HepG2 (cell line): ENCODE results near the gene IGDCC3. TPM values are rescaled to one million over a fixed set of nuclear protein-coding genes. Genes with fewer than 3 reads are reported as not detected.
A peak's percentile ranks its signal among the peaks of the same experiment; 100 is the strongest.

Experiments used
- GABPB1 ChIP-seq: IDR thresholded peaks from 2 replicates; pipeline ENCODE4 v1.6.1; 2016; ENCODE audit warnings: mild to moderate bottlenecking, missing genetic modification reagents, moderate library complexity, missing compliant biosample characterization
- KAT8 ChIP-seq: IDR thresholded peaks from 2 replicates; pipeline ENCODE4 v1.6.1; 2016; ENCODE audit warnings: missing genetic modification reagents, missing compliant biosample characterization
- MAFF ChIP-seq: IDR thresholded peaks from 2 replicates; pipeline ENCODE4 v1.6.1; 2011; ENCODE audit warnings: low read depth, low read length, improper control_type of control experiment
- MTF2 ChIP-seq: sonication (generic); formaldehyde crosslinking; IDR thresholded peaks from 2 replicates; pipeline ENCODE4 v1.5.0; 2020; ENCODE audit warnings: missing genetic modification reagents, borderline replicate concordance
- NPAS2 ChIP-seq: sonication (generic); formaldehyde crosslinking; IDR thresholded peaks from 2 replicates; pipeline ENCODE4 v1.8.0; 2022; ENCODE audit warnings: mild to moderate bottlenecking, missing genetic modification reagents, borderline replicate concordance
- PBX3 ChIP-seq: sonication (generic); formaldehyde crosslinking; IDR thresholded peaks from 2 replicates; pipeline ENCODE4 v1.8.1; 2023; ENCODE audit warnings: missing genetic modification reagents, inconsistent platforms, borderline replicate concordance
- STAT5B ChIP-seq: sonication (generic); formaldehyde crosslinking; IDR thresholded peaks from 2 replicates; pipeline ENCODE4 v1.4.0; 2020; ENCODE audit warnings: missing genetic modification reagents
- ZFP82 ChIP-seq: sonication (generic); formaldehyde crosslinking; IDR thresholded peaks from 2 replicates; pipeline ENCODE4 v1.5.1; 2020; ENCODE audit warnings: mild to moderate bottlenecking, missing genetic modification reagents, borderline replicate concordance
- ZNF121 ChIP-seq: sonication (generic); formaldehyde crosslinking; IDR thresholded peaks from 2 replicates; pipeline ENCODE4 v1.5.0; 2020; ENCODE audit warnings: mild to moderate bottlenecking, missing genetic modification reagents
- ZNF136 ChIP-seq: sonication (generic); formaldehyde crosslinking; IDR thresholded peaks from 2 replicates; pipeline ENCODE4 v1.8.1; 2022; ENCODE audit warnings: low read depth, mild to moderate bottlenecking, moderate library complexity, missing genetic modification reagents
- ZNF547 ChIP-seq: sonication (generic); formaldehyde crosslinking; IDR thresholded peaks from 2 replicates; pipeline ENCODE4 v1.5.1; 2020; ENCODE audit warnings: mild to moderate bottlenecking, missing genetic modification reagents
- ZNF574 ChIP-seq: sonication (generic); formaldehyde crosslinking; IDR thresholded peaks from 2 replicates; pipeline ENCODE4 v1.4.0; 2020; ENCODE audit warnings: missing genetic modification reagents
- ZUFSP ChIP-seq: sonication (generic); formaldehyde crosslinking; IDR thresholded peaks from 2 replicates; pipeline ENCODE4 v1.9.0; 2021; ENCODE audit warnings: missing genetic modification reagents, mild to moderate bottlenecking, borderline replicate concordance
- polyA plus RNA-seq, 8 experiments: library from polyadenylated mRNA; depleted of rRNA in 3 of 8; stranded (reverse) in 7 of 8; unstranded in 1 of 8; fragments of >200 nt; fragmentation: Illumina TruSeq in 4 of 8; extraction: Trizol in 4 of 8; gene quantifications; 2 replicates each; pipeline versions ENCODE4 v1.2.1 to v1.2.3, GENCODE V29; 2011 to 2016; ENCODE audit warnings: low read depth in 4 of 8, missing spikeins in 1 of 8, mixed read lengths in 1 of 8; ENCODE audit not compliant: insufficient read depth in 1 of 8
- total RNA-seq, 5 experiments: library from RNA; depleted of rRNA; stranded (reverse); fragments of >200 nt; fragmentation: Illumina TruSeq; extraction: Trizol; gene quantifications; 2 replicates each; pipeline ENCODE4 v1.2.3, GENCODE V29; 2016; ENCODE audit warnings: low read depth in 1 of 5
- TF ChIP-seq, protein P1 (sequence below): sonication (generic); formaldehyde crosslinking; IDR thresholded peaks from 2 replicates; pipeline ENCODE4 v1.4.0; 2020; ENCODE audit warnings: missing genetic modification reagents, borderline replicate concordance
- TF ChIP-seq, protein P2 (sequence below): sonication (generic); formaldehyde crosslinking; IDR thresholded peaks from 2 replicates; pipeline ENCODE4 v1.9.0; 2022; ENCODE audit warnings: missing genetic modification reagents, mild to moderate bottlenecking, borderline replicate concordance
- TF ChIP-seq, protein P3 (sequence below): IDR thresholded peaks from 2 replicates; pipeline ENCODE4 v1.6.1; 2018; ENCODE audit warnings: missing genetic modification reagents, mild to moderate bottlenecking, missing compliant biosample characterization

IGDCC3 gene
- total and polyA plus RNA-seq, 2 of the 13 experiments (the other 11 are each of a cell fraction or from before 2014, with no cell fraction given) = 30.1 to 51.8 TPM

GRCh38 chr15:65355173-65355987 lies 22.4 kb downstream of the IGDCC3 start (continued):
- TF ChIP-seq MTF2 (CRISPR knock-in tag) = no peak
- TF ChIP-seq, protein P1, sequence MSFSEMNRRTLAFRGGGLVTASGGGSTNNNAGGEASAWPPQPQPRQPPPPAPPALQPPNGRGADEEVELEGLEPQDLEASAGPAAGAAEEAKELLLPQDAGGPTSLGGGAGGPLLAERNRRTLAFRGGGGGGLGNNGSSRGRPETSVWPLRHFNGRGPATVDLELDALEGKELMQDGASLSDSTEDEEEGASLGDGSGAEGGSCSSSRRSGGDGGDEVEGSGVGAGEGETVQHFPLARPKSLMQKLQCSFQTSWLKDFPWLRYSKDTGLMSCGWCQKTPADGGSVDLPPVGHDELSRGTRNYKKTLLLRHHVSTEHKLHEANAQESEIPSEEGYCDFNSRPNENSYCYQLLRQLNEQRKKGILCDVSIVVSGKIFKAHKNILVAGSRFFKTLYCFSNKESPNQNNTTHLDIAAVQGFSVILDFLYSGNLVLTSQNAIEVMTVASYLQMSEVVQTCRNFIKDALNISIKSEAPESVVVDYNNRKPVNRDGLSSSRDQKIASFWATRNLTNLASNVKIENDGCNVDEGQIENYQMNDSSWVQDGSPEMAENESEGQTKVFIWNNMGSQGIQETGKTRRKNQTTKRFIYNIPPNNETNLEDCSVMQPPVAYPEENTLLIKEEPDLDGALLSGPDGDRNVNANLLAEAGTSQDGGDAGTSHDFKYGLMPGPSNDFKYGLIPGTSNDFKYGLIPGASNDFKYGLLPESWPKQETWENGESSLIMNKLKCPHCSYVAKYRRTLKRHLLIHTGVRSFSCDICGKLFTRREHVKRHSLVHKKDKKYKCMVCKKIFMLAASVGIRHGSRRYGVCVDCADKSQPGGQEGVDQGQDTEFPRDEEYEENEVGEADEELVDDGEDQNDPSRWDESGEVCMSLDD (CRISPR knock-in tag) = 0 out of 2 replicates have a peak, but pooled peaks have one; percentile 10
- TF ChIP-seq ZUFSP (CRISPR knock-in tag) = no peak
- peak; percentile 41; the same call in 1 of the 2 replicates for TF ChIP-seq GABPB1 (CRISPR knock-in tag)
- TF ChIP-seq PBX3 (CRISPR knock-in tag) = no peak
- TF ChIP-seq, protein P2, sequence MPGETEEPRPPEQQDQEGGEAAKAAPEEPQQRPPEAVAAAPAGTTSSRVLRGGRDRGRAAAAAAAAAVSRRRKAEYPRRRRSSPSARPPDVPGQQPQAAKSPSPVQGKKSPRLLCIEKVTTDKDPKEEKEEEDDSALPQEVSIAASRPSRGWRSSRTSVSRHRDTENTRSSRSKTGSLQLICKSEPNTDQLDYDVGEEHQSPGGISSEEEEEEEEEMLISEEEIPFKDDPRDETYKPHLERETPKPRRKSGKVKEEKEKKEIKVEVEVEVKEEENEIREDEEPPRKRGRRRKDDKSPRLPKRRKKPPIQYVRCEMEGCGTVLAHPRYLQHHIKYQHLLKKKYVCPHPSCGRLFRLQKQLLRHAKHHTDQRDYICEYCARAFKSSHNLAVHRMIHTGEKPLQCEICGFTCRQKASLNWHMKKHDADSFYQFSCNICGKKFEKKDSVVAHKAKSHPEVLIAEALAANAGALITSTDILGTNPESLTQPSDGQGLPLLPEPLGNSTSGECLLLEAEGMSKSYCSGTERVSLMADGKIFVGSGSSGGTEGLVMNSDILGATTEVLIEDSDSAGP = peak; percentile 32; the same call in 1 of the 2 replicates
- TF ChIP-seq KAT8 (CRISPR knock-in tag) = no peak
- no peak for TF ChIP-seq STAT5B (CRISPR knock-in tag)
- TF ChIP-seq ZNF574 = no peak; the same call in 1 of the 2 replicates
- TF ChIP-seq MAFF = no peak
- TF ChIP-seq NPAS2 (CRISPR knock-in tag) = no peak
- TF ChIP-seq ZNF121 (CRISPR knock-in tag) = no peak
- no peak; the same call in 1 of the 2 replicates for TF ChIP-seq ZFP82 (CRISPR knock-in tag)
- TF ChIP-seq ZNF547 (CRISPR knock-in tag) = no peak
- TF ChIP-seq, protein P3, sequence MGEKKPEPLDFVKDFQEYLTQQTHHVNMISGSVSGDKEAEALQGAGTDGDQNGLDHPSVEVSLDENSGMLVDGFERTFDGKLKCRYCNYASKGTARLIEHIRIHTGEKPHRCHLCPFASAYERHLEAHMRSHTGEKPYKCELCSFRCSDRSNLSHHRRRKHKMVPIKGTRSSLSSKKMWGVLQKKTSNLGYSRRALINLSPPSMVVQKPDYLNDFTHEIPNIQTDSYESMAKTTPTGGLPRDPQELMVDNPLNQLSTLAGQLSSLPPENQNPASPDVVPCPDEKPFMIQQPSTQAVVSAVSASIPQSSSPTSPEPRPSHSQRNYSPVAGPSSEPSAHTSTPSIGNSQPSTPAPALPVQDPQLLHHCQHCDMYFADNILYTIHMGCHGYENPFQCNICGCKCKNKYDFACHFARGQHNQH (CRISPR knock-in tag) = no peak
- TF ChIP-seq ZNF136 (CRISPR knock-in tag) = no peak
